NK-92 treated with Interleukin-12 subunit alpha and Interleukin-12 subunit beta, amount 100 ng/mL, for 24 hours (cell line): ENCODE measurements around the gene ZBTB7B.

Experiments
- DNase-seq: peaks from one replicate; lab custom pipeline; 2025; lab: John Stamatoyannopoulos, UW

ZBTB7B gene

DNA sequence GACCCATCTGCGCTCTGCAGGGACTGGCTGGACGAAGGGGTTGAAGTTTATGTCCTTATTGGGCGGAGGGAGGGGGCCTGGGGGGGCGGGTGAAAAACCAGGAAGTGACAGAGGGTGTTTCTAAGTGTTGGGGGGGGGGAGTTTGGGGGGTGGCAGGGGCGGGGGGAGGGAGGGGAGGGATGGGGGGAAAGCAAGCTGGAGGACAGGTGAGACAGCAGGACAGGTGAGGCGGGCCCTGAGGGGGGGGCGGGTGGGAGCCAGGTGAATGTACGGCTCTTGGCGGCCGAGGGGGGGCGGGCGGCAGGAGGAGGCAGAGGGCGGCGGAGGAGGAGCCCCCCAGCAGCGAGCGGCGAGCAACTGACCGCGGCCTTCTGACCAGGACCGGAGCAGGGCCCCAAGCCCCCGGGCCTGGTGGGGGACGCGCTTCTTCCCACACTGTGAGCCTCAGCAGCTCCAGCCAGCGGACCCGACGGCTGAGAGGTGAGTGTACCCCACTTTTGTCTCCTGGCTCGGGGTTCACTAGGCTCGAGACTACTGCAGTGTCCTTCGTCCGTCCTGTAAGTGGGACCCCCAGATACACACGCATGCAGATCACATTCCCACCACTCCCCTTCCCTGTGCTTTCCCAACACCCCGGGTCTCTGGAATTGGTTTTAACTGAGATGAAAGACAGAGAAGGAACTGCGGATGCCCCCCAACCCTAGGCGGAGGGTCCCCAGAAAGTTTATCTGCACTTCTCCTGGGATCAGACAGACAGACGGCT, at the start of gene ZBTB7B:
Gene ZBTB7B, plus strand, starts transcription at position 339 of the 763 bp plus-strand sequence. CDS start 11,859 bp downstream, outside the sequence.
- peak; percentile 54 for DNase-seq

DNA sequence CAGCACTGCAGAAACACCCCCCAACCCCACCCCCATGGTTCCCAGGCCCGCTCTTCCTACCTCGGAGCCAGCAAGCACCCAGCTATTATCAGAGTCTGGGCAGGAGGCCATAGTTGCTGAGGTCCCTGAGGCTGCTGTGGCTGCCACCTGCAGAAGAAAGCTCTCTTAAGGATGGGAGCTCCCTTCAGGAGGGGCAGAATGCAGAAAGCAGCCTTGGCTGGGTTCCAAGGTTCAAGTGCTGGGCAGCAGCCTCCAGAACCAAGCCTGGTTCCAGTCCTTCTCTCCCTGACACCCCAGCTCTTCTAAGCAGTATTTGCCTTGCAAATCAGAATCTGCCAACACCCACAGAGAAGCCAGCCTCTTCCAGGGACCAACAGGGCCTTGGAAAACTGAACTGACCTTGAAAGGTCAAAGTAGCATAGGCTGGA, 49.0 kb upstream of the ZBTB7B start:
- DNase-seq, result no peak

DNA sequence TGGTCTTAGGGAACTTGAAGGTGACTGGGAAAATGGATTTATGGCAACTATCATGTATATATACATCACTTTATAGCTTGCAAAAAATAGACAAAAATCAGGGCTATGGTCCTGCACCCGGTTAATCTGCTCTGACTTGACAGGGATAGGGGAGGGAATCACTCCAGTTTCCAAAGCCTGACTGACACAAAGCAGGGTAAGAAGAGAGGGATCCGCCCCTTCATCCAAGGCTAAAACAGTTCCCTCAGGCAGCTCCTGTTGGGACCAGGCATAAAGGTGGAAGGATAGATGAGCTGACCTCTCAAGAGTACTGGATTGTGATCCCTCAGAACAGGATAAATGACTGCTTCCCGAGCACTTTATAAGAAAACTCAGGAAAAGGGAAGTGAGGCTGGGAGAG, 48.1 kb upstream of the ZBTB7B start:
- no peak for DNase-seq

DNA sequence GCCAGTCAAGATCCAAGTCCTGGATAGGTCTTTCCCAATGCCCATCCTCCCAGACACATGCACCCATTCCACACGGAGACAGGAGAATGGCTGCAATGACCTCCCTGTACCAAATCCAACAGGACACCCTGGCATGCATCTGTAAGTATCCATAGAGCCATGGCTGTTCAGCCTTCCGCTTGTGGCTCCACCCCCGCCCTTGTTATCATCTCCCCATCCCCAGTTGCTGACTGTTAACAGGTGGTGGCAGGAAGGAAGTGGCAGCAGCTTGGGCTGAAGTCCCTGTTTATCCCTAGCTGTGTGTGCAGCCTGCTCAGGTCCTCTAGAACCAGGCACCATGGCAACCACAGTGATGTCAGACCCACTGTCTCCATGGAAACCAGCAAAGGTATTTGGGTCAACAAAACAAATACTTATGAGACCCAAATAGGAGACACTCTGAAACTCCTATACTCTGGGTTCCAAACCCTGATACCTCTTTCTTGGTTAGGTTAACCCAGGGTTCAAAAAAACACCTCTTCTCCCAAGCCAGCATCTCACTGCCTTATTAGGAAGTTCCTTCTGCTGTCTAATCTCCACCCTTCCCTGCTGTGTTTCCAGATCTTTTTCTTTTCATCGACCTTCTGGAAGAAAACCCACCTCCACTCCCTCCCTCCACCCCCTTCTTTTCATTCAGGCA, 47.4 kb upstream of the ZBTB7B start:
- DNase-seq, result peak; percentile 80

DNA sequence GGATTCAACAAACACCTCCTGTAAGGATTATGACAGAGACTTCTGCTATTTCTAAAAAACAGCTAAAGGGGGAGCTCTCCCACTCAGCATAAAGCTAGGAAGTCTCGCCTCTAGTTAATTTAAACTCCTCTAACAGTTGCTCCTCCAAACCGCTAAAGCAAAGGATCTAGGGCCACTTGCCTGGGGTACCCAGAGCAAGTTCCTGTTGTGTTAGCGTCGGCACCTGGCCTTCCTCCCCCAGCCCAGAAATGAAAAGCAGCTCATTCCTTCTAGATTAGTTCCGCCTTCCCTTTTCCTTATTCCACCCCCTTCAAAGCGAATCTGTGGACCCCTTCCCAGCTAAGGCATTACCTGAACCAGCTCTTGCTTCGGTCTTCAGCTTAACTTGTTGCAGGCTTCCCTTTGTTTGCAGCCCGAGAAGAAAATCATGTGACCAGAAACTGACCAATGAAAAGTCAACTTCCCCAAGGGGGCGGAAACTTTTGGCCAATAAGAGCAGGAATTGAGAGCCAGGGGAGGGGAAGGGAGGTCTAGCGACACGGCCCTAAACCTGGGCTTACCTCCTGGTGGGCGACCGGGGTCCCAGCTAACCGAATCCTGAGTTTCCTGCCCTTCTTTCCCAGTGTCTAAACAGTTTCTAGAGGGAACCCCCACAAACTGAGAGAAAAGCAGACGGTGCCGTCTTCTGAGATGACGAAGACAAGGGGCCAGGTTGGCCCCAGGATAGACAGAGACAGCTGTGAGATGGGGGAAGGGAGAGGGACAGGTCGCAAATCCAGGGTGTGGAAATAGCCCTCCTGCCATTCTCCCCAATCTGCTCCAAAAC, 46.7 kb upstream of the ZBTB7B start, which contains the start of gene PBXIP1:
Gene PBXIP1, minus strand, starts transcription at position 382 of the 826 bp plus-strand sequence. CDS start 2,378 bp downstream, outside the sequence.
- DNase-seq, result peak; percentile 50

DNA sequence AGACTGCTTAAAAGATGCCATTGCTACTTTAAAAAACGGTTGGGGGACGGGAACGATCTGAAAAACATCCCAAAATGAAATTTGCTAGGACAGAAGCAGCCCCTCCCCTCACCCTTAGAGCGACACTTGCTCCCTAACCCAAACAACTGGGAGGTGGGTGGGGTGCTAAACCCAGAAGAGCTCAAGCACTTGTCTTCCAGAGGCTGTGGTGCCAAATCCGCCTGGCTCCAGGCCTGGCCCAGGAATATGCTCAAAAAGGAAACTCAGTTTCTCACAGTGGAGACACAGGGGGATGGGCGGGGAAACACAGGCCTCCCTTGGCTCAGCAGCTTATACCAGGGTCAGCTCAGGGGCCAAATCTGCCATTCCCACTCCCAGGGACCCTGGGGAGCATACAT, 46.1 kb upstream of the ZBTB7B start:
- no peak for DNase-seq

DNA sequence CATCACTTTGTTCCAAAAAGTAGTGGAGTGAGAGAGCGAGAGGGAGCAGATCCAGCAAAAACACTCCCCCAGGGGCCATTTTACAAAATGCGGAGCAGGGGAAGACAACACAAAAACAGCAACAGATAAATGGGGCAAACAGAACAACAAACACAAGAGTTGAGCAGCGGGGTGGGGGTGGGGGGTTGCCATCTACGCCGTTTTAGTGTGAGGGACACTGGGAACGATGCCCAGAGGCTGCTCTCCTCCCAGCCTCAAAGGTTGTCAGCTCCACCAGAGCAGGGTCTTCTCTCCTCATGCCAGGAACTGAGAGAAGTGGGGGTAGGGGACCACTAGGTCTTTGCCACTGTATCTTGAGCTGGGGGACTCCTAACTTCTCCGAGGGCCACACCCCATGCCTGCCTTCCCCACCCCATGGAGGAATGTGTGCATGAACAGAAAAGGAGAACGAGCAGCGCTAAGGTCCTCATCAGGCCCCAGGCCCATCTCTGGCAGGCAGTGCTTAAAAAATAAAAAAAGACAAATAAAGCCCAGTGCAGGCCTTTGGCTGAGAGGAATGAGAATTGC, 45.4 kb upstream of the ZBTB7B start:
- no peak for DNase-seq

DNA sequence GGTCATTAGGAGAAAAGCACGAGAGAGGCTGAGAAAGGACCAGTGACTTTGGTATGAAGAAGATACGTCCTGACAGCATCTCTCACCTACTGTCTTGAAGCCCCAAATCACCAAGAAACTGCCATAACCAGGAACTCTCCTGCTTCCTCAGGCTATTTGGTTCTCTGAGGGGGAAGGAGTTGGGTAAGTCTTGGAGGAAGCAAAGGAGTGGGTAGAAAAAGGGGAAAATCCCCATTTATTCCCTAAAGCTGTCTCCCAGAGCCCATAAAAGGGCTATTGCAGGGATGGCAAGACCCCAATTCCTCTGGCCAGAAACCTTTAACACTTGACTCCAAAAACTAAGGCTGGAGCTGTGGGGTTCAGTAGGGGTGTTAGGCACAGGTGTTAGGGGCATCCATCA, 44.6 kb upstream of the ZBTB7B start:
- DNase-seq, result no peak

DNA sequence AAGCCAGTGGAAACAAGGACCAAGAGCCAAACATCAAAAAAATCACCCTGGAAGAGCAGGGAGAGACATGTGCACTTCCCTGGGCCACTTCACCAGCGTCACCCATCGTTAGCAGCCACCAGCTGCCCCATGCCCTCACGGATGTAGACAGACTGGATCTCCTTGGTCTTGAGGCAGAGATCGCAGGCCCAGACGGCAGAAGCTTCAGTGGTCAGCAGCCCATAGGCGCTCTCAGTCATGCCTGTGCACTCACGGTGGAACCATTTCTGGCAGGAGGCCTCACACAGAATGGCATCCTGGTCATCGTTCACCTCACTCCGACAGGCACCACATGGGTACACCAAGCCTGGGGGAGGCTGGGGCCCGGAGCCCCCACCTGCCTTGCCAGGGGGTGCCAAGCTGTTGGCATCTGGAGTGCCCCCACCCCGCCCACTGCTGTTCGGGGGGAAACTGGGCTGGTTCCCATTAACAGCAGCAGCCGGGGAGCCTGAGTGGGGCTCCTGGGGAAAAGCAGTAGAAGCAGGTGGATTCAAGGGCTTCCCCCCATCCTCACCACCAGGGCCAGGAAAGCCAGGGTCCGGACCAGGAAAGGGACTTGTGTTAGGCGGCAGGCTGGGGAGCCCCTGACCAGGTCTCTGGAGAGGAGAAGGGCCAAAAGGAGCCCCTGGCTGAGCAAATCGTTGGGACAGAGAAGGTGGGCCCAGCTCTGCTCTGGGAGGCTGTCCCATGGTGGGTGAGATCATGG, 43.7 kb upstream of the ZBTB7B start:
- no peak for DNase-seq

DNA sequence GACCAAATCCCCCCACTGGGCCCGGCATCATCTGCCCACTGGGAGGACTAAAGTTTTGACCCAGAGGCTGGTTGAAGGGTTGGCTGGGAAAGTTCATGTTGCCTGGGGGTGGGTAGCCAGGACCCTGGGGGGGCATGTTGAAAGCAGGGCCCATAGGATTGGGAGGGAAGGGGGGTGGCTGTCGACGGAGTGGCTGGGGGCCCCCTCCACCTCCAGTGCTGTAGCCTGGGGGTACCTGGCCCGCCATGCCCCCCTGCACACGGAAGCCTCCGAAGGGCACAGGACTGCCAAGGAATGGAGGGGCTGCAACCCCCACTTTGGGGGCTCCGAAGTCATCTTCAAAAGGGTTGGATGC, 43.2 kb upstream of the ZBTB7B start:
- no peak for DNase-seq

DNA sequence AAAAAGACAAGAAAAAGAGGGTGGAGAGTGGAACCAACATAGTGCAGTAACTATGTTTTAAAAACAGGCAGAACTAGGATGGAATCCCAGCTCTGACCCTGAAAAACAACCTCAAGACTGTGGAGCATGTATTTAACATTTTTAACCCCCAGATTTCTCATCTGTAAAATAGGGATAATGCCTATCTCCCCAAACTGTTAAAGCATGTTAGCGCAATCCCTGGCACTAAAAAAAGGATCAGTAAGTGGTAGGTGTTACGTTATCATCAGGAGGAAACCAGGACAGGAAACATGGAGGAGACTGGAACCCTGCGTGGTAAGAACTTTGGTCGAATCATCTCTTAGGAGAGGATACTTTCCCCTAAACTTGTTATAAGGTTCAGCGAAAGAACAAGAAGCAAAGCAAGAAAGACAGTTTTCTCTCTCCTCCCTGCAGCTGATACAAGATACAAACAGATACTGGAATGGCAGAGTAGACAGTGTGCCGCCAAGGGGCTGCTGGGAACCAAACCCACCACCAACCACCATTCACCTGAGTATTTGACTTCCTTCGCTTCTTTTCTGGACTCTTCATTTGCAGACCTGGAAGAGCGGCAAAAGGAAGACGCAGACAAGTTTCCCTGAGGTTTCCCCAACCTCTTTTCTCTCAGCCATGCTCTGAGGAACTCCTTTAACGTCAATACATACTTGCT, 42.0 kb upstream of the ZBTB7B start:
- no peak for DNase-seq

DNA sequence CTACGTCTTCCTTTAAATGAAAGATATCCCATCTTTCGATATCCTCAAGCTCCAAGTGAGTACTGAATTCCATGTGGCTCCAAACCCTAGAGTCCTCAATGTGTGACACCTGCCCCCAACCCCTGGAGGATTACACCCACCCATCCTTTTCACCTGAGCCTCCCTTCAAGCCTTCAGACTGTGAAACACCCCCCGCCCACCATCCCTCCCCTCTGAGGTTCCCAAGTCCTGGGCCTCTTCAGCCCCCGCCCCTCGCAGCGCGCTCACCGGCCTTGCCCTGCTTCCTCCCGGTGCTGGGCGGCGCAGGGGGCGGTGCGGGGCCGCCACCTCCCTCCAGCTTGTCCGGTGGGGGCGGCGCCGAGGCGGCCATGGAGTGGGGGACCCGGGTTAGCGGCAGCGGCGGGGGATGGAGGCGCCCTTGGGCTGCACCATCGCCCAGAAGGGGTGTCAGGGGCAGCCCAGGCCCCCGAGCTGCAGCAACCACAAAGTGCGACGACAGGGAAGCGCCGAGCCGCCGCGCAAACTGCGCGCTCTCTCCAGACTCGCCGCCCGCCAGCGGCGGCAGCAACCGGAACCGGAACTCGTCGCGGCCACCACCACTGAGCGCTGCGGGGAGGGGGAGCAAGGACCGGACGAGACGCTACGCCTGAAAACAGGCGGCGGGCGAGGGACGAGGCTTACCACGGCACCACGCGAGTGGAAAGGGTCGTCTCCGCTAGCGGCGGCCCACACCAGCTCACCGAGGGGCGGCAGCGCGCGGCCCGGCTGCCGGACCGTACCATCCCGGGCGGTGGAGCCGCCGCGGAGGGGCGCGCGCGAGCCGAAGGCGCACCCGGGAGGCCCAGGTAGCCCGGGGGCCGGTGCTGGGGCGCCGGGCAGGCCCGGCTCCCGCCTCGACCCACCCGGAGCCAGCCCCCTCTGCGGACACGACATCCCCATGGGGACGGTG, 41.1 kb upstream of the ZBTB7B start, which contains the start of gene PYGO2:
Gene PYGO2, minus strand, starts transcription at position 576 of the 949 bp plus-strand sequence. Its CDS starts 206 bp downstream, at position 370.
- DNase-seq, result peak; percentile 82

DNA sequence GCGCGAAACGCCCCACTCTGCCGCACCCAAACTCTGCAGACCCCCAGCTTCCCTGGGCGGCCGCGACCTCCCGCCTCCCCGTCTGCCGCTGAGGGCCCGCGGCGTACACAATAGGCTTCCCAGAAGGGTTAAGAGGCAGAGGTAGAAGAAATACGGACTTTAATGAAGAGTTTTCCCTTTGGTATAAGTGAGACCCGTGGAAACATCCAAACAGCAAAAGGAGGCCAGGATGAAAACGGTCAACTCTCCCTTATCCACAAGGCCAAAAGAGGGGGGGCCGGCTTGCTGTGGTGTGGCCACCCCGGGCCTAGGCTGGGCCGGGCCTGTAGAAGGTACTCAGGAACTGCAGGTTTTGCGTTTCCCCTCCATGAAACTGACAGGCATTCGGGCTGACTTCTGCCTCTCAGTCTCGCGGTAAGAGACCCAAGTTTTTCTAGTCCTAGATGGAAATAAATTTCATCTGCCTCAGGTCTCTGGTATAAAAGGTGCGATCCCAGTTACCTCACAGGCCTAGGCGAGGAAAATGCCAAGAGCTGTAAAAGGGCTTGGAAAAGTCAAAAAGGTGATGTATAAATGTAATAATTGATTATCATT, 40.3 kb upstream of the ZBTB7B start:
- DNase-seq, result no peak

DNA sequence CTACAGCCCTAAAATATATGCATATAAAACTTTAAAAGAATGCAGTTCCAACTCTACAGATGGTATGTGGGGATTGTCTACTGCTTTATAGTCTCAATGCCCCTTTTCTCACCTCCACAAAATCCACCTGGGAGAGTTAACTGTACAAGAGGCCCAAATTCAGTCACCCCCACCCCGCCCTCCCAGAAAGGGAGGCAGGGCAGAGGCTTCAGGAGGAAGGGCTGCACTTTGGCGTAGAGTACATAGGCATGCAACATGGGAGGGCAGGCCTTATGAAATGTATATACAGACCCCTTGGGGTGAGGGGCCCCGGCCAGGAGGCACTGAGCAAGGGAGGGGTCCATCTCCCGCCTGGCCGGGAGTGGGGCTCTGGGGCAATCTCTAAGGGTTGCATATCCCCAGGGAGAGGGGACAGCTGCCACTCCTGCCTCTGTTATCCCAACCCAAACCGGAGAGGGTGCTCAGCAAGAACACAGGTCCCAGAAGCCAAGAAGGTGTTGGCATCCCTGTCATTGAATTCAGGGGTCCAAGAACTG, 39.7 kb upstream of the ZBTB7B start:
- DNase-seq, result no peak

DNA sequence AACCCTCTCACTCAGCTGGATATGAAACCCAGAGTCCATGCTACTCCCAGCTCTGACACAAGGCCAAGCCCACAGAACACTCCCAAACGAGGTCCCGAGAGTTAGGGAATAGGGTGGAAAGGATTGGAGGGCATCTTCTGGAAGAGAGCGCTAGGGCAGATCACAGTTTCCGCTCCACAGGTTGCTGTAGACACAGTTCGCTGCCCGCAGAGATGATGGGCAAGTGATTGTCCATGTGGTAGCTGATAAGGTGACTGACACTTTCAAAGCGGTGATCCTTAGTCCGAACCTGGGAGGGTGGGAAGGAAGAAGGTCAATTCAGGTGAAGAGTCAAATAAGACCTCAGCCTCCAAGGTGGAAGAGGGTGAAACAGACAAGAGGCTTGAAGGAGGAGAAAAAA, 39.0 kb upstream of the ZBTB7B start:
- DNase-seq, result no peak

DNA sequence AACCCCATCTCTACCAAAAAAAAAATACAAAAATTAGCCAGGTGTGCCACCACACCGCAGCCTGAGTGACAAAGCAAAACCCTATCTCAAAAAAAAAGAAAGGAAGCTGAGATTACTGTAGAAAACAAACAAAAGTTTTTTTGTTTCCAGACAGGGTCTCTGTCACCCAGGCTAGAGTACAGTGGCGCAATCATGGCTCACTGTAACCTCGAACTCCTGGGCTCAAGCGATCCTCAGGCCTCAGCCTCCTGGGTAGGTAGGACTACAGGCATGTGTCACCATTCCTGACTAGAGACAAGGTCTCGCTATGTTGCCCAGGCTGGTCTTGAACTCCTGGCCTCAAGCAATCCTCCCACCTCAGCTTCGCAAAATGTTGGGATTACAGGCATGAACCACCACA, 38.2 kb upstream of the ZBTB7B start:
- DNase-seq, result no peak

DNA sequence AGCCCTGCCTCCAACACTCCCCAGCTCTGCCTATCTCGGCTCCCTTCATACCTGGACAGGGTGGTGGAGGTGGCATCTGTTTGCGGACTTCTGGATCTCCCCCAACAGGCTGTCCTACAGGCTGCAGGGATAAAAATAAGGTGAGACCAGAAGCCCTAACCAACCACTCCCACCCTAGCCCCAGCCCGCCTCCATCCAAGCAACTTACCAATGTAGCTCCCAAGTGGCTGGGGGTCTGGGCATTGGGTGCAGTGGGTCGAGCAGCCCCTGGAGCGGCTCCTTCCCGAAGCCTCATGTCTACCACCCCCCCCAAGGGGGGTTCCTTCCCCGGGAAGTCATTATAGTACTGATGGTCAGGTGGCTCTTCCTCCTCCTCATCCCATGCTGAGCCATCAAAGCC, 36.5 kb upstream of the ZBTB7B start:
- DNase-seq, result no peak

DNA sequence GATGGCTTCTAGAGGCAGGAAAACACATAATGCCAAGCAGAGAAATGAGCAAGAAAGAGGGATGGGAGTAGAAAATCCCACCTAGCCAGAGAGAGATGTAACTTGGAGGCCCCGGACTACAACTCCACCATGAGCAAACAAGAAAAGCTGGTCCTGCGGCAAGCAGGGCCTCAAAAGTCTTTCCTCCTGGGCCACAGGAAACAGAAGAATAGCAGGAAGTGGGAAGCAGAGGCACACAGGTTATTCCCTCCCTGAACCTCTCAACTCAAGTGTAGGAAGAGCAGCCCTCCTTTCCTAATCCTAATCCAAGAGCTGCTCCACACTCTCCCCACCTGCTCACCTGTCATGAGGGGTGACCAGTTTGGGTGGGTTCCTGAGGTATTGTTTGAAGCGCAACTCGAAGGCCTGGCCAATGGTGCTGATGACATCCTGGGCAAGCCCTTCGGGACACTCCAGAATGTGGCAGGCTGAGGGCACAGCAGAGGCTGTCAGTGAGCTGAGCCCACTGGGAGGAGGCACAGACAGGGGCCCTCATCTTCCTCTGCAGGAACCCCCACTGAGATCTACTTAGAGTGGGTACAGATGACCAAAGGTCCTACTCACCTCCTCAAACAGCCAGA, 35.2 kb upstream of the ZBTB7B start:
- DNase-seq, result no peak

DNA sequence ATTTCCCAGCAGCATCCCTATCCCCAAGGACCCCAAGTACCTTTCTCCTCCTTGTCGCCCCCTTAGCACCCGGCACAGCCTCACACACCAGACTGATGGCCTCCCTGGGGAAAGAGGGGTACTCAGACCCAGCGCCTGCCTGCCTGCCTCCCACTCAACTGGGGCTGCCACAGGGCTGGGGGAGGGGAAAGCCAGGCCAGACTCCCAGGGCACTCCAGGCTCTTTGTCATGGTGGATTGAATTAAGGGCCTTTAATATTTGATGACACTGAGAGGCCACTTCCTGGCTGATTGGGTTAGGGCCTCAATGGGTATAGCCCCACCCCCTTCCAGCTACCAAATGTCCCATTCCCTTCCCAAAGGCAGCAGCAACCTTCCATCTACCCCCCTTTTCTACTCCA, 33.9 kb upstream of the ZBTB7B start:
- DNase-seq, result no peak
